KMS-11 (cell line): ENCODE results near the gene EFNA3.

Experiments used
- H2AFZ ChIP-seq: fragments of 200-600 bp; sonication (generic); 2 replicates; pipeline ENCODE4 v1.6.1; 2016; ENCODE audit warnings: antibody characterized with exemption, mixed run types, low read depth
- H3K27ac ChIP-seq: fragments of 200-600 bp; sonication (generic); 2 replicates; pipeline ENCODE4 v1.6.1; 2016; ENCODE audit warnings: mild to moderate bottlenecking, mixed run types
- H3K27me3 ChIP-seq: fragments of 200-600 bp; sonication (generic); 2 replicates; pipeline ENCODE4 v1.6.1; 2017; ENCODE audit warnings: mild to moderate bottlenecking, low read depth, mixed run types, moderate library complexity; ENCODE audit not compliant: insufficient read depth
- H3K36me3 ChIP-seq: fragments of 200-600 bp; sonication (generic); 2 replicates; pipeline ENCODE4 v1.6.1; 2017; ENCODE audit warnings: mild to moderate bottlenecking, mixed run types; ENCODE audit not compliant: insufficient read depth
- H3K4me1 ChIP-seq: fragments of 200-600 bp; sonication (generic); 2 replicates; pipeline ENCODE4 v1.6.1; 2016; ENCODE audit warnings: mild to moderate bottlenecking, low read depth, mixed run types; ENCODE audit not compliant: poor library complexity, severe bottlenecking
- H3K4me2 ChIP-seq: fragments of 200-600 bp; sonication (generic); 2 replicates; pipeline ENCODE4 v1.7.0; 2016; ENCODE audit warnings: mild to moderate bottlenecking, mixed run types
- H3K4me3 ChIP-seq: fragments of 200-600 bp; sonication (generic); IDR thresholded peaks from 2 replicates; pipeline ENCODE4 v1.6.1; 2017; ENCODE audit warnings: low read depth, low read length, mixed read lengths; ENCODE audit not compliant: insufficient read depth
- H3K79me2 ChIP-seq: fragments of 200-600 bp; sonication (generic); 2 replicates; pipeline ENCODE4 v1.6.1; 2016; ENCODE audit warnings: low read depth, mixed run types; ENCODE audit not compliant: insufficient read depth
- H3K9ac ChIP-seq: fragments of 200-600 bp; sonication (generic); 2 replicates; pipeline ENCODE4 v1.6.1; 2016; ENCODE audit warnings: mild to moderate bottlenecking, mixed run types
- H4K20me1 ChIP-seq: fragments of 200-600 bp; sonication (generic); 2 replicates; pipeline ENCODE4 v1.6.1; 2016; ENCODE audit warnings: mild to moderate bottlenecking, mixed run types; ENCODE audit not compliant: insufficient read depth
- CTCF ChIP-seq: fragments of 200-600 bp; sonication (generic); conservative IDR thresholded peaks from 2 replicates; pipeline ENCODE4 v1.6.1; 2017; ENCODE audit warnings: low read depth, mild to moderate bottlenecking, antibody characterized with exemption, low read length, moderate library complexity, mixed read lengths

The EFNA3 gene

GRCh38 chr1:155032886-155033285 is 45.8 kb upstream of the EFNA3 start:
- Histone ChIP-seq H3K4me2 (no peak overlapping the region), H3K27ac (no peak overlapping the region), H3K9ac (no peak overlapping the region), H2AFZ (no peak overlapping the region), H3K4me3 (no peak overlapping the region), H3K4me1 (no peaks in the 10 kb centered on the region), H3K36me3 (no peaks in the 10 kb centered on the region), H3K27me3 (peaks cover 41% of the 10 kb centered on the region; the same call in 1 of the 2 replicates), H3K79me2 (no peaks in the 10 kb centered on the region), H4K20me1 (no peaks in the 10 kb centered on the region)
- no peak for TF ChIP-seq CTCF

- no peak within 1 kb of the TSS for H3K27ac ChIP-seq
- H3K4me1 ChIP-seq, result no peaks in the 10 kb centered on the region
- no peak within 1 kb of the TSS for H2AFZ ChIP-seq
- TF ChIP-seq CTCF, result no peak
- no peaks in the 10 kb centered on the region for H3K36me3 ChIP-seq
- H3K4me3 ChIP-seq, result no peak within 1 kb of the TSS
- no peaks in the 10 kb centered on the region for H4K20me1 ChIP-seq
- no peak within 1 kb of the TSS for H3K4me2 ChIP-seq
- H3K9ac ChIP-seq, result no peak within 1 kb of the TSS
- H3K27me3 ChIP-seq, result peaks cover 47% of the 10 kb centered on the region; the same call in 1 of the 2 replicates
- no peaks in the 10 kb centered on the region for H3K79me2 ChIP-seq
Measured at GRCh38 chr1:155033524-155033923, 45.1 kb upstream of the EFNA3 start, which contains the start of the genes DCST1 and DCST2. Gene DCST1 (plus strand): TSS chr1:155033824. CDS start chr1:155034037, 213 bp downstream. Gene DCST2 (minus strand): TSS chr1:155033781. CDS start chr1:155033701, 80 bp downstream.

- Histone ChIP-seq H3K27me3 (peaks cover 46% of the 10 kb centered on the region; the same call in 1 of the 2 replicates), H3K27ac (no peak overlapping the region), H3K36me3 (no peaks in the 10 kb centered on the region), H2AFZ (no peak overlapping the region), H3K4me3 (no peak overlapping the region), H3K4me2 (no peak overlapping the region), H3K9ac (no peak overlapping the region), H3K79me2 (no peaks in the 10 kb centered on the region), H3K4me1 (peaks cover 5% of the 10 kb centered on the region), H4K20me1 (no peaks in the 10 kb centered on the region)
- TF ChIP-seq CTCF, result no peak
Measured at GRCh38 chr1:155034318-155035208, 44.1 kb upstream of the EFNA3 start.

- Histone ChIP-seq H2AFZ (no peak overlapping the region), H3K9ac (no peak overlapping the region), H3K4me3 (no peak overlapping the region), H3K4me2 (no peak overlapping the region), H3K4me1 (peaks cover 5% of the 10 kb centered on the region), H4K20me1 (no peaks in the 10 kb centered on the region), H3K79me2 (no peaks in the 10 kb centered on the region), H3K27ac (no peak overlapping the region), H3K27me3 (peaks cover 33% of the 10 kb centered on the region; the same call in 1 of the 2 replicates), H3K36me3 (no peaks in the 10 kb centered on the region)
- no peak for TF ChIP-seq CTCF
Measured at GRCh38 chr1:155035936-155036335, 42.7 kb upstream of the EFNA3 start.
